Smooth muscle cell (in vitro differentiated cells): Measurements from ENCODE around the gene PLCB3. TPM values are rescaled to one million over a fixed set of nuclear protein-coding genes. Genes with fewer than 3 reads are reported as not detected.

Experiments used
- DNase-seq: peaks from one replicate; lab custom pipeline; 2025; ENCODE audit not compliant: unreplicated experiment; lab: John Stamatoyannopoulos, UW
- H2AFZ ChIP-seq: fragments of 200-600 bp; sonication (generic); 2 replicates; pipeline ENCODE4 v1.6.0; 2016; ENCODE audit warnings: antibody characterized with exemption, low read depth, mild to moderate bottlenecking
- H3F3A ChIP-seq: fragments of 200-600 bp; sonication (generic); 2 replicates; pipeline ENCODE4 v1.6.0; 2017; ENCODE audit warnings: antibody characterized with exemption, low read depth
- H3K27ac ChIP-seq: fragments of 200-600 bp; sonication (generic); 2 replicates; pipeline ENCODE4 v1.5.1; 2016; ENCODE audit warnings: low read depth, mild to moderate bottlenecking
- H3K27me3 ChIP-seq: fragments of 200-600 bp; sonication (generic); 2 replicates; pipeline ENCODE4 v1.6.1; 2016; ENCODE audit warnings: low read depth, mild to moderate bottlenecking
- H3K36me3 ChIP-seq: fragments of 200-600 bp; sonication (generic); 2 replicates; pipeline ENCODE4 v1.5.1; 2016; ENCODE audit warnings: low read depth
- H3K4me1 ChIP-seq: fragments of 200-600 bp; sonication (generic); 2 replicates; pipeline ENCODE4 v1.5.1; 2016; ENCODE audit warnings: low read depth
- H3K4me2 ChIP-seq: fragments of 200-600 bp; sonication (generic); 2 replicates; pipeline ENCODE4 v1.6.0; 2016; ENCODE audit warnings: mild to moderate bottlenecking
- H3K4me3 ChIP-seq: fragments of 200-600 bp; sonication (generic); 2 replicates; pipeline ENCODE4 v1.5.1; 2016; ENCODE audit warnings: mild to moderate bottlenecking
- H3K79me2 ChIP-seq: fragments of 200-600 bp; sonication (generic); 2 replicates; pipeline ENCODE4 v1.6.0; 2016; ENCODE audit warnings: low read depth, mild to moderate bottlenecking
- H3K9ac ChIP-seq: fragments of 200-600 bp; sonication (generic); 2 replicates; pipeline ENCODE4 v1.6.0; 2016; ENCODE audit warnings: low read depth
- H3K9me3 ChIP-seq: fragments of 200-600 bp; sonication (generic); replicated peaks from 2 replicates; pipeline ENCODE4 v1.5.1; 2016; ENCODE audit warnings: low read depth
- H4K20me1 ChIP-seq: fragments of 200-600 bp; sonication (generic); 2 replicates; pipeline ENCODE4 v1.6.0; 2016; ENCODE audit warnings: low read depth
- WGBS: methylation state at CpG from one replicate; pipeline ENCODE4 v1.1.7; 2016; ENCODE audit warnings: low lambda C conversion rate; 5-methylcytosine and 5-hydroxymethylcytosine counted together
- polyA plus RNA-seq: library from polyadenylated mRNA; unstranded; fragments of >200 nt; fragmentation: Nextera tagmentation; extraction: Ambion mirVana; gene quantifications from 2 replicates; pipeline ENCODE4 v1.2.1, GENCODE V29; 2016
- total RNA-seq: library from RNA; depleted of rRNA; stranded (reverse); fragments of >200 nt; gene quantifications from 2 replicates; pipeline ENCODE4 v1.2.3, GENCODE V29; 2014
- TF ChIP-seq, protein P1 (sequence below): fragments of 200-600 bp; sonication (generic); IDR thresholded peaks from 2 replicates; pipeline ENCODE4 v1.5.1; 2017; ENCODE audit warnings: borderline replicate concordance, mild to moderate bottlenecking, antibody characterized with exemption; ENCODE audit not compliant: insufficient read depth, poor library complexity, severe bottlenecking

PLCB3 gene
- total and polyA plus RNA-seq, 2 experiments from 2014 or later: 15.0 to 15.6 TPM

DNA sequence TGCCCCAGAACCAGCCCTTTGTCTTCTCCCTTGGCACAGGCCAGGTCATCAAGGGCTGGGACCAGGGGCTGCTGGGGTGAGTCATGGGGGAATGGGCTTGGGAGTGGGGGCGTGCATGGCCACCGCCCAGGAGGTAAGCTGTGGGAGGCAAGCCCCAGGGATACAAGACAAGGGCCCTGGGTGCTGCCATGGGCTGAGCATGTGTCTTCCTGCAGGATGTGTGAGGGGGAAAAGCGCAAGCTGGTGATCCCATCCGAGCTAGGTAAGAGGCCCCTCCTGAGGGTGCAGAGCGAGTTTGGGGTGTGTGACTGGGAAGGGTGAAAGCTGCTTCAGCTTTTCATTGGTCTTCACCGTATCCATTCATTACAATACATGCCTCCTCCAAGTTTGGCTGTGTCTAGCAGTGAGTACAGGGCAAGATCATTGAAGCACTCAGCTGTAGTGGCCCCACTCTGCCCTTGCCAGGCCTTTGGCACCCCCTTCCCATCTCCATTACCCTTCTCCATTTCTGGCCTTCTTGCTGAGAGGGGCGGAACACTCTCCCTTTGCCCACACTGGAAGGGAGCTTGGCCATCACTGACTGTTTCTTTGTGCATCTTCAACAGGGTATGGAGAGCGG is 8.0 kb upstream of the PLCB3 start:
- peaks cover 18% of the 10 kb centered on the region for H3K4me1 ChIP-seq
- peaks cover 19% of the 10 kb centered on the region for H3K79me2 ChIP-seq
- H3K27me3 ChIP-seq: no peaks in the 10 kb centered on the region
- H3K36me3 ChIP-seq: no peaks in the 10 kb centered on the region
- H3K4me2 ChIP-seq: peak overlapping the region; percentile 96
- TF ChIP-seq, protein P1, sequence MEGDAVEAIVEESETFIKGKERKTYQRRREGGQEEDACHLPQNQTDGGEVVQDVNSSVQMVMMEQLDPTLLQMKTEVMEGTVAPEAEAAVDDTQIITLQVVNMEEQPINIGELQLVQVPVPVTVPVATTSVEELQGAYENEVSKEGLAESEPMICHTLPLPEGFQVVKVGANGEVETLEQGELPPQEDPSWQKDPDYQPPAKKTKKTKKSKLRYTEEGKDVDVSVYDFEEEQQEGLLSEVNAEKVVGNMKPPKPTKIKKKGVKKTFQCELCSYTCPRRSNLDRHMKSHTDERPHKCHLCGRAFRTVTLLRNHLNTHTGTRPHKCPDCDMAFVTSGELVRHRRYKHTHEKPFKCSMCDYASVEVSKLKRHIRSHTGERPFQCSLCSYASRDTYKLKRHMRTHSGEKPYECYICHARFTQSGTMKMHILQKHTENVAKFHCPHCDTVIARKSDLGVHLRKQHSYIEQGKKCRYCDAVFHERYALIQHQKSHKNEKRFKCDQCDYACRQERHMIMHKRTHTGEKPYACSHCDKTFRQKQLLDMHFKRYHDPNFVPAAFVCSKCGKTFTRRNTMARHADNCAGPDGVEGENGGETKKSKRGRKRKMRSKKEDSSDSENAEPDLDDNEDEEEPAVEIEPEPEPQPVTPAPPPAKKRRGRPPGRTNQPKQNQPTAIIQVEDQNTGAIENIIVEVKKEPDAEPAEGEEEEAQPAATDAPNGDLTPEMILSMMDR: no peak
- H2AFZ ChIP-seq: no peak overlapping the region
- no peak overlapping the region for H3K9ac ChIP-seq
- no peak overlapping the region for H3K4me3 ChIP-seq
- WGBS: 87% methylated on average over 8 of the region's 8 CpGs
- H3K9me3 ChIP-seq: no peaks in the 10 kb centered on the region
- peaks cover 17% of the 10 kb centered on the region for H3F3A ChIP-seq
- no peak for DNase-seq
- peaks cover 30% of the 10 kb centered on the region for H4K20me1 ChIP-seq
- peak overlapping the region; percentile 87 for H3K27ac ChIP-seq

DNA sequence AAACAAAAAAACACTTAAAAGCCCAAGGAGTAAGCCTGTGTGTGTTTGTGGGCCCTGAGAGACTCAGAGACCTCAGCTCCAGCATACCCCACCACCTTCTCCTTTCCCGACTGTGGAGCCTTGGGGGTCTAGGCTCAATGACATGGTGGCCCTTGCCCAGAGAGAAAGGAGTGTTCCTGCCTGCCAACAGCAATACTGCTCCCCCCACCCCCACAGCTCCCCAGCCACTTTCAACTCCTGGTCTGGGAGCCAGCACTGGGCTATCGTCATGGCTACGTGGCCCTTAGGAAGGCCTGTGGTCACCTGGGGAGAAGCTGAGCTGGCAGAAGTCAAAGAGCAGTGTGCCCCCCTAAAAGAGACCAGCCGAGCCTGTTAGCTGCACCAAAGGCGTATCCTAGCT is 7.2 kb upstream of the PLCB3 start:
- 70% methylated on average over 5 of the region's 5 CpGs for WGBS

DNA sequence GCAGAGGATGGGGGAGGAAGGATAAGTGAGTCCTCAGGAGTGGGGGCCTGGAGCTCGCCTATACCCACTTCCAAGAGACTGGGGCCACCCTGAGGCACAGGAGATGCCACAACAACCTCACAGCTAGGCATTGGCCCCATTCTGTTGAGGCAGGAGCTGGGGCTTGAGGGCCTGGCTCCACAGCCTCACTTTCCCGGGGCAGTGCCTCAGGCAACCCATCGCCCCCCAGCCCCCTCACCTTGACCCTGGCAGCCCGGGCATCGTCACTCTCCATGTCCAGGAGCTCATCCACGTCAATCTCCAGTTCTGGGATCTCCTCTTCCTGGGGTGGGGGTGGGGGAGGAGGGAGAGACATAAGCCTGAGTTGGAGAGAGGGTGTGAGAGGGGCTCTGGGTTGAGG is 6.4 kb upstream of the PLCB3 start:
- H3K27ac ChIP-seq: peak overlapping the region; percentile 87

More for the DNA sequence above, 7.2 kb upstream of the PLCB3 start:
- Histone ChIP-seq H3K79me2 (peaks cover 19% of the 10 kb centered on the region), H3K27me3 (no peaks in the 10 kb centered on the region), H3K4me3 (no peak overlapping the region), H3K36me3 (no peaks in the 10 kb centered on the region), H3K4me2 (no peak overlapping the region), H3K27ac (peak overlapping the region; percentile 87), H4K20me1 (peaks cover 30% of the 10 kb centered on the region), H3K4me1 (peaks cover 21% of the 10 kb centered on the region), H3K9ac (no peak overlapping the region), H3F3A (peaks cover 10% of the 10 kb centered on the region), H2AFZ (no peak overlapping the region), H3K9me3 (no peaks in the 10 kb centered on the region)
- TF ChIP-seq, protein P1: no peak
- DNase-seq: no peak

More for the DNA sequence above, 6.4 kb upstream of the PLCB3 start:
- Histone ChIP-seq H3K4me1 (peaks cover 21% of the 10 kb centered on the region), H3K79me2 (peaks cover 19% of the 10 kb centered on the region), H3F3A (peaks cover 7% of the 10 kb centered on the region), H4K20me1 (peaks cover 30% of the 10 kb centered on the region), H3K36me3 (no peaks in the 10 kb centered on the region), H3K9me3 (no peaks in the 10 kb centered on the region), H3K27me3 (no peaks in the 10 kb centered on the region), H2AFZ (no peak overlapping the region), H3K9ac (peak overlapping the region; percentile 74), H3K4me2 (peak overlapping the region; percentile 89), H3K4me3 (peak overlapping the region; percentile 63)
- no peak for DNase-seq
- TF ChIP-seq, protein P1: no peak
- 66% methylated on average over 6 of the region's 6 CpGs for WGBS
